Endothelial cell of umbilical vein (primary cell): ENCODE results near the gene TMIE. TPM values are rescaled to one million over a fixed set of nuclear protein-coding genes. Genes with fewer than 3 reads are reported as not detected.

Experiments used
- BruUV-seq: library from RNA; stranded (reverse); fragments of 400-500 nt; replicated peaks from 2 replicates; lab custom pipeline; 2021; lab: Mats Ljungman, UMichigan
- CTCF ChIA-PET: fragments of 300-600, 350-600 bp; sonication (Branson Sonifier 250); formaldehyde crosslinking; loops from one replicate; lab custom pipeline; 2021; ENCODE audit warnings: antibody characterized with exemption, inconsistent platforms; lab: Charles Lee
- POLR2A ChIA-PET: fragments of 300-600, 350-600 bp; sonication (Branson Sonifier 250); formaldehyde crosslinking; loops from one replicate; lab custom pipeline; 2021; ENCODE audit warnings: antibody characterized with exemption, inconsistent platforms; lab: Charles Lee
- DNase-seq: peaks from one replicate; pipeline ENCODE4 v3.0.0-alpha.2; 2011; ENCODE audit warnings: low read depth, low spot score
- FAIRE-seq: peaks from 2 replicates; lab custom pipeline; 2011; peaks lifted over from hg19 to GRCh38; lab: Jason Lieb, UNC
- H2AFZ ChIP-seq: 2 replicates; pipeline ENCODE4 v1.6.0; 2012; ENCODE audit warnings: low read depth, low read length, control low read depth, inconsistent platforms
- H3K27ac ChIP-seq: 2 replicates; pipeline ENCODE4 v1.5.1; 2011; ENCODE audit warnings: low read depth, mild to moderate bottlenecking, control low read depth, low read length, moderate library complexity; ENCODE audit not compliant: insufficient read depth
- H3K27me3 ChIP-seq, 2 experiments: 2 replicates each; pipeline versions ENCODE4 v1.6.0 to v1.6.1; 2011; ENCODE audit warnings: low read length in 2 of 2, mixed read lengths in 1 of 2; ENCODE audit not compliant: control insufficient read depth in 2 of 2, insufficient read depth in 2 of 2
- H3K36me3 ChIP-seq, 2 experiments: 2 replicates in 1 of 2; 3 replicates in 1 of 2; pipeline ENCODE4 v1.5.1; 2011; ENCODE audit warnings: low read length in 2 of 2, mild to moderate bottlenecking in 1 of 2, moderate library complexity in 1 of 2; ENCODE audit not compliant: control insufficient read depth in 2 of 2, insufficient read depth in 2 of 2; ENCODE audit errors: extremely low read depth in 1 of 2
- H3K4me1 ChIP-seq: 3 replicates; pipeline ENCODE4 v1.5.1; 2011; ENCODE audit warnings: mild to moderate bottlenecking, low read length; ENCODE audit not compliant: control insufficient read depth, insufficient read depth; ENCODE audit errors: extremely low read depth
- H3K4me2 ChIP-seq: 2 replicates; pipeline ENCODE4 v1.6.1; 2011; ENCODE audit warnings: low read length, control low read depth, mixed read lengths; ENCODE audit not compliant: insufficient read depth
- H3K4me3 ChIP-seq, 3 experiments: fragments of 200-600 bp in 1 of 3; sonication (generic), shearing (Covaris generic) in 1 of 3; replicated peaks in 1 of 3; 2 replicates each; pipeline ENCODE4 v1.5.1; 2011 to 2016; ENCODE audit warnings: control low read depth in 3 of 3, low read length in 3 of 3, mild to moderate bottlenecking in 2 of 3, inconsistent platforms in 1 of 3, low read depth in 1 of 3, moderate library complexity in 1 of 3; ENCODE audit not compliant: insufficient read depth in 1 of 3
- H3K79me2 ChIP-seq: 2 replicates; pipeline ENCODE4 v1.6.0; 2012; ENCODE audit warnings: low read length, inconsistent platforms; ENCODE audit not compliant: control insufficient read depth, insufficient read depth
- H3K9ac ChIP-seq: replicated peaks from 2 replicates; pipeline ENCODE3; 2011; ENCODE audit warnings: low read length, control low read depth; ENCODE audit not compliant: insufficient read depth; ENCODE audit errors: extremely low read depth
- H3K9me1 ChIP-seq: replicated peaks from 3 replicates; pipeline ENCODE4 v1.6.0; 2011; ENCODE audit warnings: mild to moderate bottlenecking, low read length; ENCODE audit not compliant: control insufficient read depth, insufficient read depth; ENCODE audit errors: extremely low read depth
- H3K9me3 ChIP-seq: replicated peaks from 2 replicates; pipeline ENCODE4 v1.5.1; 2012; ENCODE audit warnings: low read length, inconsistent platforms; ENCODE audit not compliant: control insufficient read depth, insufficient read depth
- H4K20me1 ChIP-seq: replicated peaks from 2 replicates; pipeline ENCODE3; 2011; ENCODE audit warnings: mild to moderate bottlenecking, low read length; ENCODE audit not compliant: control insufficient read depth, insufficient read depth; ENCODE audit errors: extremely low read depth
- CTCF ChIP-seq, 2 donors: IDR thresholded peaks; 1 replicate in 1 of 2; 2 replicates in 1 of 2; pipeline ENCODE4 v1.5.1; 2011; ENCODE audit warnings: low read length in 2 of 2, mild to moderate bottlenecking in 2 of 2, moderate library complexity in 2 of 2, control low read depth in 1 of 2, inconsistent platforms in 1 of 2, low read depth in 1 of 2; ENCODE audit not compliant: insufficient read depth in 1 of 2; ENCODE audit errors: extremely low read depth in 1 of 2
- EZH2 ChIP-seq: IDR thresholded peaks from 2 replicates; pipeline ENCODE4 v1.6.1; 2012; ENCODE audit warnings: borderline replicate concordance, low read depth, mild to moderate bottlenecking, moderate library complexity, low read length, inconsistent platforms; ENCODE audit not compliant: severe bottlenecking
- FOS ChIP-seq: IDR thresholded peaks from 2 replicates; pipeline ENCODE4 v1.6.1; 2011; ENCODE audit warnings: mild to moderate bottlenecking, low read length, moderate library complexity, borderline replicate concordance; ENCODE audit not compliant: insufficient read depth
- GATA2 ChIP-seq: IDR thresholded peaks from 2 replicates; pipeline ENCODE4 v1.7.0; 2011; ENCODE audit warnings: low read depth, mild to moderate bottlenecking, moderate library complexity, mixed read lengths, low read length; ENCODE audit not compliant: insufficient read length, insufficient read depth
- JUN ChIP-seq: IDR thresholded peaks from 2 replicates; pipeline ENCODE4 v1.6.1; 2011; ENCODE audit warnings: borderline replicate concordance, low read depth; ENCODE audit not compliant: insufficient read length, insufficient read depth
- MAX ChIP-seq: IDR thresholded peaks from 2 replicates; pipeline ENCODE4 v1.6.1; 2011; ENCODE audit not compliant: insufficient read depth, insufficient read length
- MYC ChIP-seq: IDR thresholded peaks from one replicate; pipeline ENCODE4 v1.6.1; 2011; ENCODE audit warnings: mild to moderate bottlenecking, low read depth, low read length
- POLR2A ChIP-seq: IDR thresholded peaks from 2 replicates; pipeline ENCODE4 v1.6.1; 2012; ENCODE audit warnings: low read depth, mild to moderate bottlenecking, control low read depth, low read length
- POLR2AphosphoS5 ChIP-seq: IDR thresholded peaks from 2 replicates; pipeline ENCODE4 v1.6.1; 2012; ENCODE audit warnings: low read depth, mild to moderate bottlenecking, control low read depth, low read length, moderate library complexity; ENCODE audit not compliant: insufficient read depth
- dilution Hi-C: fragments of 300-500 bp; cut with MboI; formaldehyde crosslinking; loops from one replicate; pipeline ENCODE4 v1.15.0; 2019; ENCODE audit warnings: low sequenced_read_pairs; ENCODE audit not compliant: extremely low pct_ligation_motif_present
- intact Hi-C: fragments of 100-400 bp; cut with micrococcal nuclease; formaldehyde crosslinking; loops from one replicate; pipeline ENCODE4 v1.10.0; 2022
- polyA plus RNA-seq, 4 experiments: library from polyadenylated mRNA; depleted of rRNA in 3 of 4; stranded (reverse) in 3 of 4; unstranded in 1 of 4; fragments of >200 nt; gene quantifications; 2 replicates each; pipeline versions ENCODE4 v1.2.1 to v1.2.3, GENCODE V29; 2011 to 2012; ENCODE audit warnings: missing spikeins in 1 of 4
- total RNA-seq: library from RNA; stranded (reverse); gene quantifications from 2 replicates; pipeline ENCODE4 v1.2.3, GENCODE V29; 2021

Gene TMIE
- total and polyA plus RNA-seq, 2 donors (not counting 3 experiments of a cell fraction or from before 2014, with no cell fraction given), result 0.15 to 0.27 TPM

GRCh38 chr3:46665763-46666452, 35.3 kb upstream of the TMIE start:
- intact Hi-C loops (no loop called here), dilution Hi-C loops (no loop called here)
- POLR2A ChIA-PET, result no interaction called here
- no peak overlapping the region for H3K9ac ChIP-seq
- H4K20me1 ChIP-seq, result no peaks in the 10 kb centered on the region
- no peaks in the 10 kb centered on the region for H3K9me3 ChIP-seq
- CTCF ChIA-PET, result no interaction called here
- FAIRE-seq (no peak), DNase-seq (no peak)
- no TSS peak for BruUV-seq
- TF ChIP-seq FOS (no peak), MYC (no peak), POLR2A (no peak), MAX (no peak), POLR2AphosphoS5 (no peak), EZH2 (no peak), CTCF (IDR thresholded peaks at IDR 0.05; ENCODE audit: extremely low read depth in 1 of 2, insufficient read depth in 1 of 2, low read depth in 1 of 2, low read length in 2 of 2) (no peak), JUN (no peak), GATA2 (no peak)
- H3K4me1 ChIP-seq, result no peaks in the 10 kb centered on the region
- no peaks in the 10 kb centered on the region for H3K36me3 ChIP-seq
- H3K27me3 ChIP-seq, result no peaks in the 10 kb centered on the region
- no peaks in the 10 kb centered on the region for H3K9me1 ChIP-seq
- no peak overlapping the region for H3K27ac ChIP-seq
- H3K79me2 ChIP-seq, result no peaks in the 10 kb centered on the region
- no peak overlapping the region for H3K4me2 ChIP-seq
- no peak overlapping the region for H2AFZ ChIP-seq
- H3K4me3 ChIP-seq, result no peak overlapping the region
